B cell (primary cell): Measurements from ENCODE around the gene MEIS2. TPM values are rescaled to one million over a fixed set of nuclear protein-coding genes. Genes with fewer than 3 reads are reported as not detected.

Experiments
- ATAC-seq: fragments of 200-7000 bp; cut with Tn5 transposase; one replicate; pipeline ENCODE4 v1.10.0; 2021; ENCODE audit warnings: low read depth, mild to moderate bottlenecking, moderate number of reproducible peaks, moderate library complexity
- CTCF ChIA-PET: fragments of 350-600 bp; sonication (Branson Sonifier 250); formaldehyde crosslinking; loops from one replicate; lab custom pipeline; 2021; ENCODE audit warnings: antibody characterized with exemption, inconsistent platforms; lab: Charles Lee
- POLR2A ChIA-PET: fragments of 350-600 bp; sonication (Branson Sonifier 250); formaldehyde crosslinking; loops from one replicate; lab custom pipeline; 2021; ENCODE audit warnings: antibody characterized with exemption; lab: Charles Lee
- DNase-seq: peaks from one replicate; pipeline ENCODE4 v3.0.0; 2013
- H2AFZ ChIP-seq: 2 replicates; pipeline ENCODE4 v1.6.1; 2012; ENCODE audit warnings: mild to moderate bottlenecking, low read depth, low read length; ENCODE audit not compliant: insufficient read depth, poor library complexity, severe bottlenecking
- H3K27ac ChIP-seq, 2 donors: 1 replicate in 1 of 2; 2 replicates in 1 of 2; pipeline ENCODE4 v1.5.1; 2012 to 2013; ENCODE audit warnings: low read length in 2 of 2, mild to moderate bottlenecking in 2 of 2, moderate library complexity in 1 of 2
- H3K27me3 ChIP-seq, 4 experiments: fragments of 200-600 bp in 1 of 4; sonication (generic) in 1 of 4; replicated peaks in 1 of 4; 1 replicate in 2 of 4; 2 replicates in 2 of 4; pipeline versions ENCODE4 v1.6.1 to v1.7.0; 2013 to 2016; ENCODE audit warnings: low read length in 3 of 4, mild to moderate bottlenecking in 2 of 4, mixed read lengths in 1 of 4, moderate library complexity in 1 of 4; ENCODE audit not compliant: insufficient read depth in 4 of 4, control insufficient read depth in 3 of 4; ENCODE audit errors: control extremely low read depth in 1 of 4
- H3K36me3 ChIP-seq, 2 experiments: replicated peaks in 1 of 2; 1 replicate in 1 of 2; 2 replicates in 1 of 2; pipeline versions ENCODE4 v1.6.1 to v1.7.1; 2013; ENCODE audit warnings: low read length in 1 of 2; ENCODE audit not compliant: insufficient read depth in 2 of 2, control insufficient read depth in 1 of 2; ENCODE audit errors: control extremely low read depth in 1 of 2, extremely low read depth in 1 of 2
- H3K4me1 ChIP-seq, 2 donors: fragments of 200-600 bp in 1 of 2; sonication (generic) in 1 of 2; 1 replicate in 1 of 2; 2 replicates in 1 of 2; pipeline versions ENCODE4 v1.5.1 to v1.6.1; 2013 to 2017; ENCODE audit warnings: low read length in 2 of 2; ENCODE audit not compliant: control insufficient read depth in 2 of 2, insufficient read depth in 2 of 2
- H3K4me2 ChIP-seq: replicated peaks from 2 replicates; pipeline ENCODE3; 2012; ENCODE audit warnings: mild to moderate bottlenecking, low read depth, low read length; ENCODE audit not compliant: poor library complexity, severe bottlenecking
- H3K4me3 ChIP-seq, 5 experiments: fragments of 200-600 bp in 1 of 5; sonication (generic) in 1 of 5; 1 replicate in 3 of 5; 2 replicates in 2 of 5; pipeline versions ENCODE4 v1.5.1 to v1.7.0; 2011 to 2016; ENCODE audit warnings: low read length in 4 of 5, mild to moderate bottlenecking in 4 of 5, low read depth in 2 of 5, control low read depth in 1 of 5, moderate library complexity in 1 of 5; ENCODE audit not compliant: insufficient read depth in 1 of 5; ENCODE audit errors: control extremely low read depth in 1 of 5, extremely low read depth in 1 of 5
- H3K79me2 ChIP-seq: fragments of 200-600 bp; sonication (generic); one replicate; pipeline ENCODE4 v1.6.0; 2016; ENCODE audit warnings: low read length; ENCODE audit not compliant: control insufficient read depth, insufficient read depth
- H3K9ac ChIP-seq: fragments of 200-600 bp; sonication (generic); 2 replicates; pipeline ENCODE4 v1.6.1; 2017; ENCODE audit warnings: mild to moderate bottlenecking, low read length, moderate library complexity
- H3K9me3 ChIP-seq, 3 donors: one replicate each; pipeline versions ENCODE4 v1.6.1 to v1.7.1; 2013; ENCODE audit warnings: low read length in 2 of 3; ENCODE audit not compliant: control insufficient read depth in 2 of 3, insufficient read depth in 1 of 3; ENCODE audit errors: control extremely low read depth in 1 of 3
- H4K20me1 ChIP-seq: 2 replicates; pipeline ENCODE4 v1.6.0; 2012; ENCODE audit warnings: mild to moderate bottlenecking, low read length; ENCODE audit not compliant: insufficient read depth, control insufficient read depth, poor library complexity, severe bottlenecking
- H3K27ac Mint-ChIP-seq: one replicate; pipeline ENCODE4 v1.8.0; 2021; ENCODE audit warnings: mixed read lengths
- H3K27me3 Mint-ChIP-seq: one replicate; pipeline ENCODE4 v1.8.0; 2021; ENCODE audit warnings: mixed read lengths
- H3K4me1 Mint-ChIP-seq: one replicate; pipeline ENCODE4 v1.8.0; 2021; ENCODE audit warnings: mixed read lengths
- H3K4me3 Mint-ChIP-seq: one replicate; pipeline ENCODE4 v1.8.0; 2021; ENCODE audit warnings: mixed read lengths
- H3K9me3 Mint-ChIP-seq: one replicate; pipeline ENCODE4 v1.8.0; 2022; ENCODE audit warnings: mixed read lengths; ENCODE audit not compliant: insufficient read depth
- EZH2 ChIP-seq: IDR thresholded peaks from 2 replicates; pipeline ENCODE4 v1.6.1; 2012; ENCODE audit warnings: borderline replicate concordance, low read depth, mild to moderate bottlenecking, moderate library complexity, low read length; ENCODE audit not compliant: insufficient read depth, poor library complexity, severe bottlenecking
- whole genome bisulfite sequencing: methylation state at CpG from one replicate; pipeline ENCODE4 v1.1.5; 2013; ENCODE audit warnings: missing lambda C conversion rate; ENCODE audit not compliant: insufficient coverage; 5-methylcytosine and 5-hydroxymethylcytosine counted together
- intact Hi-C: fragments of 100-400 bp; cut with micrococcal nuclease; formaldehyde crosslinking; loops from one replicate; pipeline ENCODE4 v1.10.0; 2022
- polyA plus RNA-seq: library from polyadenylated mRNA; depleted of rRNA; stranded (reverse); fragments of >200 nt; gene quantifications from 2 replicates; pipeline ENCODE4 v1.2.3, GENCODE V29; 2012
- total RNA-seq, 2 donors: library from RNA; stranded (reverse); fragments of 120-200 nt in 1 of 2; gene quantifications; 1 replicate in 1 of 2; 2 replicates in 1 of 2; pipeline versions ENCODE4 v1.2.3 to v1.2.4, GENCODE V29; 2013 to 2022
- TF ChIP-seq, protein P1 (sequence below): fragments of 200-600 bp; IDR thresholded peaks from one replicate; pipeline ENCODE4 v1.8.0; 2022; ENCODE audit warnings: antibody characterized with exemption, mild to moderate bottlenecking

MEIS2 gene
- total and polyA plus RNA-seq, 2 donors (not counting 1 experiment from before 2014, with no cell fraction given) = 0.22 TPM; not detected in 1

DNA sequence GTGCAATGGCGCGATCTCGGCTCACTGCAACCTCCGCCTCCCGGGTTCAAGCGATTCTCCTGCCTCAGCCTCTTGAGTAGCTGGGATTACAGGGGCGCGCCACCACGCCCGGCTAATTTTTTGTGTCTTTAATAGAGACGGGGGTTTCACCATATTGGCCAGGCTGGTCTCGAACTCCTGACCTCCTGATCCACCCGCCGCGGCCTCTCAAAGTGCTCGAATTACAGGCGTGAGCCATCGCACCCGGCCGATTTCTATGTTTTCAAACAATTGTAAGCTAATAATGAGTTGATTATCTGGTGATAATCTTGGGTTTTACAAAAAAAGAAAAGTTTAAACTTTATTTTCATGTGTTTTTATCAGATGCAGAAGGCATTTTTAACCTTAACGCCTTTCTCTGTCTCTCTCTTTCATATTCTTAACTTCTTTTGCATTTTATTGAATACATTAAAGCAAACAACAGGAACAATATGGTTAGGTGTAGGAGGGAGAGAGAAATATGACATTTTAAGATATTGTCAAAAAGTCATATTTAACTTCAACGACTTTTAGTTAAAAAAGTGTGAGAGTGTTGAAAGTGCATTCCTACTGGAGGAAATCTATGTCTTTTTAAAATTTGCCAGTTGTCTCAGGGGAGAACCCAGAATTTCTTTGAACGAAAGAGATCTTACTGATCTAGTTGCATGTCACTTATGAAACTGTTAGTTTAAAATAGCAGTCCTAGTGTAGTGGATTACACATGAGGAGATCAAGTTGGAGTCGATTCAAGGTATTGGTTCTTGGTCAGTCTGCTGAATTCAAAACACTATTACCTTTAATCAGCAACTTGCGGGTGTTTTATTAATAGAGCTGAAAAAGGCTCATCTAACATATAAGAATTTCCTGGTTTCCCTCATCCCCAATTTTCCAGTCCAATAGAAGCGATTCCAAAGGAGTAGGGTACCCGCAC is 3.4 kb upstream of the MEIS2 start:
- no peaks in the 10 kb centered on the region for H3K79me2 ChIP-seq
- H3K36me3 ChIP-seq = no peaks in the 10 kb centered on the region
- Mint-ChIP-seq H3K4me1 (peaks cover 34% of the 10 kb centered on the region), H3K27me3 (peaks cover 84% of the 10 kb centered on the region), H3K27ac (no peak overlapping the region), H3K9me3 (peaks cover 3% of the 10 kb centered on the region), H3K4me3 (no peak overlapping the region)
- H3K27me3 ChIP-seq = peaks cover 0 to 79% (median 62%) of the 10 kb centered on the region in 4 experiments
- no peak overlapping the region for H3K9ac ChIP-seq
- POLR2A ChIA-PET = no interaction called here
- intact Hi-C loops = loop anchor here (5.0 kb wide), 1 partner anchor 526 kb away; the partner anchor contains the start of gene CDIN1
- no peak overlapping the region for H2AFZ ChIP-seq
- no peak for DNase-seq
- WGBS = 37% methylated on average over 15 of the region's 27 CpGs
- H3K27ac ChIP-seq = no peak overlapping the region
- H3K9me3 ChIP-seq = peaks cover 4 to 35% (median 5%) of the 10 kb centered on the region in 3 donors
- peaks cover 31 to 38% of the 10 kb centered on the region in 2 donors for H3K4me1 ChIP-seq
- no peak for ATAC-seq
- no peak overlapping the region for H3K4me2 ChIP-seq
- H3K4me3 ChIP-seq = no peak overlapping the region
- H4K20me1 ChIP-seq = no peaks in the 10 kb centered on the region
- no peak for TF ChIP-seq EZH2
- TF ChIP-seq, protein P1, sequence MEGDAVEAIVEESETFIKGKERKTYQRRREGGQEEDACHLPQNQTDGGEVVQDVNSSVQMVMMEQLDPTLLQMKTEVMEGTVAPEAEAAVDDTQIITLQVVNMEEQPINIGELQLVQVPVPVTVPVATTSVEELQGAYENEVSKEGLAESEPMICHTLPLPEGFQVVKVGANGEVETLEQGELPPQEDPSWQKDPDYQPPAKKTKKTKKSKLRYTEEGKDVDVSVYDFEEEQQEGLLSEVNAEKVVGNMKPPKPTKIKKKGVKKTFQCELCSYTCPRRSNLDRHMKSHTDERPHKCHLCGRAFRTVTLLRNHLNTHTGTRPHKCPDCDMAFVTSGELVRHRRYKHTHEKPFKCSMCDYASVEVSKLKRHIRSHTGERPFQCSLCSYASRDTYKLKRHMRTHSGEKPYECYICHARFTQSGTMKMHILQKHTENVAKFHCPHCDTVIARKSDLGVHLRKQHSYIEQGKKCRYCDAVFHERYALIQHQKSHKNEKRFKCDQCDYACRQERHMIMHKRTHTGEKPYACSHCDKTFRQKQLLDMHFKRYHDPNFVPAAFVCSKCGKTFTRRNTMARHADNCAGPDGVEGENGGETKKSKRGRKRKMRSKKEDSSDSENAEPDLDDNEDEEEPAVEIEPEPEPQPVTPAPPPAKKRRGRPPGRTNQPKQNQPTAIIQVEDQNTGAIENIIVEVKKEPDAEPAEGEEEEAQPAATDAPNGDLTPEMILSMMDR = no peak
- CTCF ChIA-PET = interaction anchor here (1.2 kb wide), 1 partner anchor 26 kb away, joined by 3 read pairs; no protein-coding TSS in a partner anchor

DNA sequence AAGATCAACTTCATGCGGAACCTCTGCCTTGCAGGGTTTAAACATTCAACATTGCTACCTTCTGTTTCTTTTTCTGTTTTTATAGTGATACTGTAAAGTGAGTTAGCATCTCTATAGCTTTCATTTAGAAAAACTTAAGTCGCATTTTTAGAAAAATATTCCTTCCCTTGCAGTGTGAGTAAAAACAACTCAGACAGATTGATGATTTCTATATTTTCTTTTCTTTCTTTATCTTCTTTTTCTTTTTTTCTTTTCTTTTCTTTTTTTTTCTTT is 2.8 kb upstream of the MEIS2 start:
- no peak overlapping the region for H3K4me3 ChIP-seq
- ChIA-PET POLR2A (no interaction called here), CTCF (no interaction called here)
- no peak overlapping the region for H3K4me2 ChIP-seq
- peaks cover 40% of the 10 kb centered on the region for H3K4me1 Mint-ChIP-seq
- H4K20me1 ChIP-seq = no peaks in the 10 kb centered on the region
- no peaks in the 10 kb centered on the region for H3K79me2 ChIP-seq
- no peak overlapping the region for H3K27ac Mint-ChIP-seq
- H3K4me3 Mint-ChIP-seq = peak overlapping the region; percentile 43
- ATAC-seq = no peak
- peaks cover 0 to 80% (median 61%) of the 10 kb centered on the region in 4 experiments for H3K27me3 ChIP-seq
- H3K9ac ChIP-seq = no peak overlapping the region
- H3K9me3 Mint-ChIP-seq = peaks cover 3% of the 10 kb centered on the region
- TF ChIP-seq, protein P1 = no peak
- no peak for TF ChIP-seq EZH2
- H3K27ac ChIP-seq = no peak overlapping the region
- peaks cover 2 to 39% (median 5%) of the 10 kb centered on the region in 3 donors for H3K9me3 ChIP-seq
- H3K36me3 ChIP-seq = no peaks in the 10 kb centered on the region
- intact Hi-C loops = loop anchor here (5.0 kb wide), 1 partner anchor 526 kb away; the partner anchor contains the start of gene CDIN1
- peaks cover 81% of the 10 kb centered on the region for H3K27me3 Mint-ChIP-seq
- no peak overlapping the region for H2AFZ ChIP-seq
- no peak for DNase-seq
- WGBS = no CpG with 5 or more reads among the region's 2 CpGs
- peaks cover 36 to 44% of the 10 kb centered on the region in 2 donors for H3K4me1 ChIP-seq
